Astrocyte of the spinal cord (primary cell): Measurements from ENCODE around the gene CAMTA1.

Experiments
- DNase-seq: peaks from one replicate; pipeline ENCODE4 v3.0.0; 2011; ENCODE audit warnings: low read depth, low spot score
- H3K4me3 ChIP-seq: 2 replicates; pipeline ENCODE4 v1.5.1; 2011; ENCODE audit warnings: low read depth, mild to moderate bottlenecking, low read length, moderate library complexity
- CTCF ChIP-seq: IDR thresholded peaks from 2 replicates; pipeline ENCODE4 v1.5.1; 2012; ENCODE audit warnings: low read depth, mild to moderate bottlenecking, low read length, inconsistent platforms
- in situ Hi-C: cut with HindIII; loops from 2 replicates; pipeline ENCODE4 v1.10.0; 2017; ENCODE audit warnings: low sequenced_read_pairs

CAMTA1 gene

DNA sequence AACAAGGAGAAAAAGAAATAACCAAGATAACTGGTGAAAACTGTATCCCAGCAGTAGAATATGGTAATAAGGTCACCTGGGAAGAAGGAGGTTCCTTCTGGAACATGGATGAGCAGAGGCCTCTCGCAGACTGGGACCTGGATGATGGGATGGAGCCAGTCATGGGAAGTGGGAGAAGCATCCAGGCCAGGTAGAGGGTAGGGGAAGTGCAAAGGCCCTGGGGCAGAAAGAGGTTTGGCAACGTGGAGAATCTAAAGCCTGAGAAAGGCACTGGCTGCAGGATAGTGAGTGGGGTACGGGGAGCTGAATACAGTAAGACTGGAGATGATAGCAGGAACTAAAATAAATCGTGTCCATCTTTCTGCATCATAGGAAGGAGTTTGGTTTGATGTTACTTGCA lies 889.7 kb downstream of the CAMTA1 start:
- DNase-seq = no peak
- in situ Hi-C loops = no loop called here
- no peak overlapping the region for H3K4me3 ChIP-seq
- TF ChIP-seq CTCF = no peak

DNA sequence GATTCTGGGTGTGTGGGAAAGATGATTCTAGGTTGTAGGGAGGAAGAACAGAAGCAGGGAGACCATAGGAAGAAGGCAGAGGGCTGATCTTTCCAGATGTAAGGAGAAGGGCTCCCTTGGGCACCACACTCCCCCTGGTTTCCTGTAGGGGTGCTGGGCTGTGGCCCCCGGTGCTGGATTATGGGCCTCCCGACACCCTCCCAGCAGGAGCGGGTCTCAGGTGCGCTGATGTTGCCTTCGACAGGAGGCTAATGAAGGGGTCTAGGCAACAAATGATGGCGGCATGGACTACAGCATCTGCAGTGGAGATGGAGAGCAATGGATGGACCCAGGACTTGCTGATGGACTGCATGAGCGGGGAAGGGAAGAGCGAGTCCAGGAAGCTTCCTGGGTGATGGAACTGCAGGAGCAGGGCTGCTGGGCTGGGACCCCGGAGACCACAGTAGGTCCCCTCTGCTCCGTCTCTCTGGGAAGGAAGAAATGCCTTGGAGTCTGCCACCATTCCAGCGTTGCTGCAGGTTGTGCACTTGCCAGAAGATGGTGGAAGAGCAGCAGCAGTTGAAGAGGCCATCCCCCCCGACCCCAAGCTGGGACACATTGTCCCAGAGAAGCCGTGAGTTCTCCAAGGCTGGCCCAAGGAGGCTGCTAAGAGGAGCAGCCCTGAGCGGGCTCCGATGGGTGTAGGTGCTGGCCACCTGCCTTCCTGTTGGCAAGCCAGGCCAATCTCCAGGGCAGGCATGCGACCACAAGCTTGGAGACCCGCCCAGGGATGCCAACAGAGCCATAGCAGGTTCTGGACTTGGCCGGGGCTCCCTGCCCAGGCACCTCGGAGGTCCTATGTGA lies 890.4 kb downstream of the CAMTA1 start:
- in situ Hi-C loops = no loop called here
- no peak for TF ChIP-seq CTCF
- no peak for DNase-seq
- H3K4me3 ChIP-seq = no peak overlapping the region

DNA sequence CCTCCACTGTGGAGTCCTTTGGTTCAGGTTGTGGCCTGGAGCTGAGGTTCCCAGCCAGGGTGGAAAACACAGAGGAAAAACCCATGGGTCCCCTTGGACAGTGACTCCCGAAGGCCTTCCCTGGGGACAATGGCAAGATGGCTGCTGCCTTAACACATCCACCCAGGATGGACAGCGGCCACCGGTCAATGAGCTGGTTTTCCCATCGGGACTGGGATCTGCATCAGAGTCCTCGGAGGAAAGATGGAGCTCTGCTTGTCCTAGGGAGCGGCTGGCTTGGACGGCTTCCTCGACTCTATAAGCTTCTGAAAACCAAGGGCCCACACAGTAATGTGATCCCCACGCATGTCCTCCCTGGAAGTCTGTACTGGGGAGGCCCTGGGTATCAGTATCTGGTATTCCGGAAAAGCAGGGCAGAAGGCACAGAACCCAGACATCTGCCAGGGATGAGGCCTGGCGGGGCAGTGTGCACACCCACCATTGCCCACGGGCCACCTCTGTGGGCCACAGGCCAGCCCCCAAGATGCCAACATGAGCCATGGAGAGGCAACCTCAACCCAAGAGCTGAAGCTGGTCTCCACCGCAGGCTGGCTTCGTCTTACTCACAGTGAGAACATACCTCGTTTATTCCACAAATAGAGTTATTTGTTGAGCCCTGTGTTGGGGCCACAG lies 891.2 kb downstream of the CAMTA1 start:
- no peak overlapping the region for H3K4me3 ChIP-seq
- TF ChIP-seq CTCF = no peak
- in situ Hi-C loops = no loop called here
- no peak for DNase-seq

DNA sequence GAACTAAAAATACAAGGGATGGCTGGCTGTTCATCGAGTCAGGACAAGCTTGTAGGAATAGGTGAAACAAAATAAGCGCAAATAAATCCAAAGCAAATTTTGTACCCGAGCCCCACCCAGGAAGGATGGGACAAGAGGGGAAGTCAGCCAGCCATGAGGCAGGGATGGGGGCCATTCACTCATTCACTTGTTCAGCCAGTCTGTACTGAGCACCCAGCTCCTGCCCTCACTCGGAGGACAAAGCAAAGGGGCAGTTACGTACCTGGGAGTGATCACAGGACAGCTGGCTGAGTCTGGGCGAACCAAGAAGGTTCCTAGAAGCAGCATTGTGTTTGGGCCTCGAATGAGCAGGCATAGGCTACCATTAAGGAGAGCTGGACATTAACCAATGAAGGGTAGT lies 891.9 kb downstream of the CAMTA1 start:
- TF ChIP-seq CTCF = no peak
- in situ Hi-C loops = no loop called here
- no peak overlapping the region for H3K4me3 ChIP-seq
- DNase-seq = no peak

- no peak for DNase-seq
- no peak overlapping the region for H3K4me3 ChIP-seq
- TF ChIP-seq CTCF = no peak
- in situ Hi-C loops = no loop called here
Observed at GRCh38 chr1:7677815-7678214, 892.6 kb downstream of the CAMTA1 start.

GRCh38 chr1:7678491-7679158 lies 893.4 kb downstream of the CAMTA1 start:
- in situ Hi-C loops = no loop called here
- TF ChIP-seq CTCF = no peak
- DNase-seq = no peak
- H3K4me3 ChIP-seq = no peak overlapping the region
